Astrocyte of the cerebellum (primary cell): ENCODE measurements around the gene NELL2.

ENCODE experiments used
- DNase-seq: peaks from one replicate; pipeline ENCODE4 v3.0.0-alpha.2; 2011; ENCODE audit warnings: low read depth
- H3K4me3 ChIP-seq: 2 replicates; pipeline ENCODE4 v1.5.1; 2011; ENCODE audit warnings: mild to moderate bottlenecking, low read depth, low read length, moderate library complexity
- in situ Hi-C: cut with HindIII; loops from 2 replicates; pipeline ENCODE4 v1.10.0; 2017; ENCODE audit warnings: low sequenced_read_pairs
- TF ChIP-seq, protein P1 (sequence below): IDR thresholded peaks from 2 replicates; pipeline ENCODE4 v1.5.1; 2012; ENCODE audit warnings: low read length, low read depth, moderate library complexity, mild to moderate bottlenecking; ENCODE audit errors: missing control alignments

NELL2 gene

GRCh38 chr12:44510076-44510475 is 366.0 kb downstream of the NELL2 start:
- H3K4me3 ChIP-seq, result no peak overlapping the region
- no peak for DNase-seq
- TF ChIP-seq, protein P1, sequence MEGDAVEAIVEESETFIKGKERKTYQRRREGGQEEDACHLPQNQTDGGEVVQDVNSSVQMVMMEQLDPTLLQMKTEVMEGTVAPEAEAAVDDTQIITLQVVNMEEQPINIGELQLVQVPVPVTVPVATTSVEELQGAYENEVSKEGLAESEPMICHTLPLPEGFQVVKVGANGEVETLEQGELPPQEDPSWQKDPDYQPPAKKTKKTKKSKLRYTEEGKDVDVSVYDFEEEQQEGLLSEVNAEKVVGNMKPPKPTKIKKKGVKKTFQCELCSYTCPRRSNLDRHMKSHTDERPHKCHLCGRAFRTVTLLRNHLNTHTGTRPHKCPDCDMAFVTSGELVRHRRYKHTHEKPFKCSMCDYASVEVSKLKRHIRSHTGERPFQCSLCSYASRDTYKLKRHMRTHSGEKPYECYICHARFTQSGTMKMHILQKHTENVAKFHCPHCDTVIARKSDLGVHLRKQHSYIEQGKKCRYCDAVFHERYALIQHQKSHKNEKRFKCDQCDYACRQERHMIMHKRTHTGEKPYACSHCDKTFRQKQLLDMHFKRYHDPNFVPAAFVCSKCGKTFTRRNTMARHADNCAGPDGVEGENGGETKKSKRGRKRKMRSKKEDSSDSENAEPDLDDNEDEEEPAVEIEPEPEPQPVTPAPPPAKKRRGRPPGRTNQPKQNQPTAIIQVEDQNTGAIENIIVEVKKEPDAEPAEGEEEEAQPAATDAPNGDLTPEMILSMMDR, result no peak
- in situ Hi-C loops, result no loop called here

DNA sequence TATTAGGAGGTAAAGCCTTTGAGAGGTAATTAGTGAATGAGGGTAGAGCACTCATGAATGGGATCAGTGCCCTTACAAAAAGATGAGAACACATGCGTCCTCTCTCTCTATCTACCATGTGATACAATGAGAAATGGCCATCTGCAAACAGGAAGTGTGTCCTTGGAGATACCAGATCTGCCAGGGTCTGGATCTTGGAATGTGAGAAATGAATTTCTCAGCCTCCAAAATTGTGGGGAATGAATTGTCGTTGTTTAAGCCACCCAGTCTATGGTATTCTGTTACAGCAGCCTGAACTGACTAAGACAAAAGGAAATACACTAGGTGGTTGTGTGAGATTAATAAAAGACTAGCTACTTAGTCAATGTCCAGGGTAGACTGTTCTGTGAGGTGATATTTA is 366.6 kb downstream of the NELL2 start:
- no peak for DNase-seq
- TF ChIP-seq, protein P1, result no peak
- in situ Hi-C loops, result no loop called here
- H3K4me3 ChIP-seq, result no peak overlapping the region

DNA sequence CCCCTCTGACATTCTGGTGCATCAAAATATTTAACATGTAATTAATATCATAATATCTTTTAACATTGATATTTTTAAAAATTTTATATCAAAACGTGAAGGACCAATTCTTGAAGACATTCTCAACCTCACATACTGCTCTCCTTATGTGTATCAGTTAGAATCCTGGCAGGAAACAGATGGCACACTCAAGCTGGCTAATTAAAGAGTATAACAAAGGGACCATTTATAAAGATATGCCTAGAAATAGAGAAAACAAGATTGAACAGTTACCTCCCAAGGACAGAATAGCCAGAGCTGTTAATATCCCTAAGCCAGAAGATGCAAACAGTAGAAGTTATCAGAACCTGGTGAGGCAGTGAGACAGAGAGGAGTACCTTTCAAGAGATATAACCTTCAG is 368.7 kb downstream of the NELL2 start:
- TF ChIP-seq, protein P1, result no peak

GRCh38 chr12:44504799-44505198 is 371.3 kb downstream of the NELL2 start:
- TF ChIP-seq, protein P1, result no peak
- in situ Hi-C loops, result no loop called here
- H3K4me3 ChIP-seq, result no peak overlapping the region
- no peak for DNase-seq

More for the DNA sequence above, 368.7 kb downstream of the NELL2 start:
- no peak overlapping the region for H3K4me3 ChIP-seq
- in situ Hi-C loops, result no loop called here
- DNase-seq, result no peak

GRCh38 chr12:44503329-44503728 is 372.8 kb downstream of the NELL2 start:
- in situ Hi-C loops, result no loop called here
- H3K4me3 ChIP-seq, result no peak overlapping the region
- no peak for DNase-seq

GRCh38 chr12:44502681-44503080 is 373.4 kb downstream of the NELL2 start:
- H3K4me3 ChIP-seq, result no peak overlapping the region
- TF ChIP-seq, protein P1, result no peak
- DNase-seq, result no peak
- in situ Hi-C loops, result no loop called here

More at GRCh38 chr12:44503329-44503728, 372.8 kb downstream of the NELL2 start:
- TF ChIP-seq, protein P1, result no peak

DNA sequence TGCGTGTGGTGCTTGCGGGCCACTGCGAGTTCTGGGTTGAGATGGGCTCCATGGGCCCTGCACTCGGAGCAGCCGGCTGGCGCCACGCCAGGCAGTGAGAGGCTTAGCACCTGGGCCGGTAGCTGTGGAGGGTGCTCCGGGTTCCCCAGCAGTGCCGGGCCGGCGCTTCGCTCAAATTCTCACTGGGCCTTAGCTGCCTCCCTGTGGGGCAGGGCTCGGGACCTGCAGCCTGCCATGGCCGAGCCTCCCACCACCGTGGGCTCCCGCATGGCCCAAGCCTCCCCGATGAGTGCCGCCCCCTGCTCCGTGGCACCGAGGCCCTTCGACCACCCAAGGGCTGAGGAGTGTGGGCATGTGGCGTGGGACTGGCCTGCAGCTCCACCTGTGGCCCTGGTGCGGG is 375.7 kb downstream of the NELL2 start:
- no peak overlapping the region for H3K4me3 ChIP-seq
- in situ Hi-C loops, result no loop called here
- DNase-seq, result no peak
- TF ChIP-seq, protein P1, result no peak
